Activated naive CD8-positive, alpha-beta T cell treated with anti-CD3 and anti-CD28 coated beads, Interleukin-2, amount 50 U/mL, for 24 hours (primary cell): Measurements from ENCODE around the gene AEN.
"Not testable (repeated sequence)": the region's sequence is repeated elsewhere in the genome, so short reads cannot be mapped to it uniquely, and the experiment has no call there.

Experiments used
- ATAC-seq: fragments of 150-1000 bp; cut with Tn5 transposase; one replicate; pipeline ENCODE4 v1.10.0; 2021
- DNase-seq: peaks from one replicate; pipeline ENCODE4 v3.0.0; 2021
- H3K27ac Mint-ChIP-seq: one replicate; pipeline ENCODE4 v1.8.0; 2021; ENCODE audit warnings: mild to moderate bottlenecking, mixed read lengths
- H3K27me3 Mint-ChIP-seq: one replicate; pipeline ENCODE4 v1.8.0; 2021; ENCODE audit warnings: mixed read lengths
- H3K36me3 Mint-ChIP-seq: one replicate; pipeline ENCODE4 v1.8.0; 2021; ENCODE audit warnings: low read depth, mixed read lengths
- H3K4me1 Mint-ChIP-seq: one replicate; pipeline ENCODE4 v1.8.0; 2021; ENCODE audit warnings: mixed read lengths
- H3K4me3 Mint-ChIP-seq: one replicate; pipeline ENCODE4 v1.8.0; 2021; ENCODE audit warnings: mild to moderate bottlenecking, moderate library complexity, mixed read lengths
- H3K9me3 Mint-ChIP-seq: one replicate; pipeline ENCODE4 v1.8.0; 2021; ENCODE audit warnings: mixed read lengths

AEN gene

GRCh38 chr15:88634449-88634848, 13.3 kb downstream of the AEN start:
- DNase-seq (no peak), ATAC-seq (no peak)
- H3K27ac Mint-ChIP-seq: peak overlapping the region; percentile 65
- no peak overlapping the region for H3K4me3 Mint-ChIP-seq
- no peaks in the 10 kb centered on the region for H3K27me3 Mint-ChIP-seq
- peaks cover 64% of the 10 kb centered on the region for H3K36me3 Mint-ChIP-seq
- H3K4me1 Mint-ChIP-seq: peaks cover 89% of the 10 kb centered on the region
- no peaks in the 10 kb centered on the region for H3K9me3 Mint-ChIP-seq

- Mint-ChIP-seq H3K27me3 (no peaks in the 10 kb centered on the region), H3K4me1 (peaks cover 91% of the 10 kb centered on the region), H3K4me3 (peak overlapping the region; percentile 48), H3K9me3 (no peaks in the 10 kb centered on the region), H3K27ac (peak overlapping the region; percentile 98), H3K36me3 (peaks cover 61% of the 10 kb centered on the region)
- ATAC-seq (peak; percentile 33), DNase-seq (no peak)
These were observed 14.2 kb downstream of the AEN start for GRCh38 chr15:88635318-88635717.

GRCh38 chr15:88636050-88636449, 14.9 kb downstream of the AEN start:
- Mint-ChIP-seq H3K4me1 (peaks cover 90% of the 10 kb centered on the region), H3K9me3 (no peaks in the 10 kb centered on the region), H3K27me3 (no peaks in the 10 kb centered on the region), H3K27ac (peak overlapping the region; percentile 98), H3K4me3 (peak overlapping the region; percentile 48), H3K36me3 (peaks cover 58% of the 10 kb centered on the region)
- peak; percentile 56 for DNase-seq
- ATAC-seq: no peak

GRCh38 chr15:88636654-88637053, 15.5 kb downstream of the AEN start:
- H3K36me3 Mint-ChIP-seq: peaks cover 57% of the 10 kb centered on the region

DNA sequence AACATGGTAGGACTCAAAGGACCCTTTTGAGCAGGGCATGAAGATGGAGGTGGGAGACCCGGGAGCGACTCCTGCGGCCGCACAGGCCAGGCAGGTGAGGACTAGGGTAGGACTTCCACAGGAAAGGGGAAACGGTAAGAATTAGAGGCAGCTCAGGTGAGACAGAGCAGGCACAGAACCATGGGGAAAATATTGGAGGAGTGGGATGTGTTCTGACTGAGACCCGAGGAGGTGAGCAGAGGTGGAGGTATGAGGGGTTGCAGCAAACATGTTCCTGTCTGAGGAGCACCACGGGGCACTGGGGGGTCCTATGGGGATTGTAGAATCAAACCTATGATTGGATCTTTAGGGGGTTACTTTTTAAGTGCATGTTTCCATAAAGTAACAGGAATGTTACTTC, 16.3 kb downstream of the AEN start:
- Mint-ChIP-seq H3K27ac (peak overlapping the region; percentile 98), H3K36me3 (peaks cover 54% of the 10 kb centered on the region), H3K4me1 (peaks cover 91% of the 10 kb centered on the region), H3K9me3 (no peaks in the 10 kb centered on the region), H3K4me3 (peak overlapping the region; percentile 88), H3K27me3 (no peaks in the 10 kb centered on the region)
- no peak for DNase-seq
- ATAC-seq: no peak

More at GRCh38 chr15:88636654-88637053, 15.5 kb downstream of the AEN start:
- no peaks in the 10 kb centered on the region for H3K9me3 Mint-ChIP-seq
- peak overlapping the region; percentile 98 for H3K27ac Mint-ChIP-seq
- peaks cover 89% of the 10 kb centered on the region for H3K4me1 Mint-ChIP-seq
- DNase-seq (no peak), ATAC-seq (no peak)
- H3K4me3 Mint-ChIP-seq: no peak overlapping the region
- H3K27me3 Mint-ChIP-seq: no peaks in the 10 kb centered on the region

DNA sequence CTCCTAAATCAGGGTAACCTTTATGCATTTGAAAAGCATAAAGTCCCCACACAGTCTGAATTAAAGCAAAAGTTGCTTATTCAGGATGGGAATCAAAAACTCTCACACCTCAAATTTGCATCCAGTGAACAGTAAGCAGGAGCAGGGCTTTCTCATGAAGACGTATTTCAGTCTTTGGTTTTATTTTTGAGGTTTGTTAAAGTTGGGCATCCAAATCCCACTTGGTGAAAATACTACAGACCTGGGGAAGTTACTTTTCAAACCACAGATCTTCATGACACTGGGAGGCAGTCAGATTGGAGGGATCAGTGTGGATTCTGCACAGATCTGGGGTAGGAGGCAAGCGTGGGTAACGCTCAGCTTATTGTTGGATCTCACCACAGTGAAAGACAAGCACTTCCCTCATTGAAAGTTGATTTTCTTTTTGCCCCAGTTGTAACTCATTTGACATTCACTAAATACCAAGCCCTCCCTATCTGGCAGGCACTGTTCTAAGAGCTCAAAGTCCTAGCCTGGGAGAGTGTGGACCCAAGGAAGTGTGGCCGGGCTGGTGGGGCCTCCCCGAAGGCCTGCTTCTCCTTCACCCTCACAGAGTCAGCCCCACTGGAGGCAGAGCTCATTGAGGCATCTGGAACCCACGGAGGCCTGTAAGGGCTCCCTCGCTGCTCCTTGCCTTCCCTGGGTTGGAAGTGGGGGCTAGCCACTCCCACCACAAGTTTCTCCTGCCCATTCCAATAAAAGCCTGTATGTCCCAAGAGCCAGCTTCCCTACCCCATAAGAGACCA, 16.9 kb downstream of the AEN start:
- peaks cover 91% of the 10 kb centered on the region for H3K4me1 Mint-ChIP-seq
- peaks cover 53% of the 10 kb centered on the region for H3K36me3 Mint-ChIP-seq
- peak overlapping the region; percentile 88 for H3K4me3 Mint-ChIP-seq
- peak overlapping the region; percentile 98 for H3K27ac Mint-ChIP-seq
- no peaks in the 10 kb centered on the region for H3K27me3 Mint-ChIP-seq
- no peaks in the 10 kb centered on the region for H3K9me3 Mint-ChIP-seq
- no peak for DNase-seq
- ATAC-seq: peak; percentile 3

GRCh38 chr15:88638626-88639372, 17.7 kb downstream of the AEN start, which contains the start of gene ISG20:
Gene ISG20 (plus strand): TSS chr15:88639016. CDS start chr15:88639367, 351 bp downstream.
- H3K4me3 Mint-ChIP-seq: peak within 1 kb of the TSS; percentile 88
- no peaks in the 10 kb centered on the region for H3K9me3 Mint-ChIP-seq
- peak within 1 kb of the TSS; percentile 98 for H3K27ac Mint-ChIP-seq
- H3K36me3 Mint-ChIP-seq: peaks cover 49% of the 10 kb centered on the region
- H3K4me1 Mint-ChIP-seq: peaks cover 89% of the 10 kb centered on the region
- DNase-seq: peak; percentile 93
- no peaks in the 10 kb centered on the region for H3K27me3 Mint-ChIP-seq
- peak; percentile 86 for ATAC-seq

DNA sequence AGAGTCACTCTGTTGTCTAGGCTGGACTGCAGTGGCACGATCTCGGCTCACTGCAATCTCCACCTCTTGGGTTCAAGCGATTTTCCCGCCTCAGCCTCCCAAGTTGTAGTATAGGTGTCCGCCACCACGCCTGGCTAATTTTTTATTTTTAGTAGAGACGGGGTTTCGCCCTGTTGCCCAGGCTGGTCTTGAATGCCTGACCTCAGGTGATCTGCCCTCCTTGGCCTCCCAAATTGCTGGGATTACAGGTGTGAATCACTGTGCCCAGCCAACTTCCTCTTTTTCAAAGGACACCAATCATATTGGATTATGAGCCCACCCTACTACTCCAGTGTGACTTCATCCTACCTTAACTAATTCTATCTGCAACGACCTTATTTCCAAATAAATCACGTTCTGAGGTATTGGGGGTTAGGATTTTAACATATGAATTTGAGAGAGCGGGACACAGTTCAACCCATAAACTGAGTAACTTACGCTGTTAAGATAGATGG, 20.9 kb downstream of the AEN start:
- H3K4me3 Mint-ChIP-seq: peak overlapping the region; percentile 4
- H3K9me3 Mint-ChIP-seq: no peaks in the 10 kb centered on the region
- H3K36me3 Mint-ChIP-seq: peaks cover 40% of the 10 kb centered on the region
- H3K27ac Mint-ChIP-seq: peak overlapping the region; percentile 53
- no peak for ATAC-seq
- DNase-seq: no peak
- H3K4me1 Mint-ChIP-seq: peaks cover 77% of the 10 kb centered on the region
- H3K27me3 Mint-ChIP-seq: no peaks in the 10 kb centered on the region

DNA sequence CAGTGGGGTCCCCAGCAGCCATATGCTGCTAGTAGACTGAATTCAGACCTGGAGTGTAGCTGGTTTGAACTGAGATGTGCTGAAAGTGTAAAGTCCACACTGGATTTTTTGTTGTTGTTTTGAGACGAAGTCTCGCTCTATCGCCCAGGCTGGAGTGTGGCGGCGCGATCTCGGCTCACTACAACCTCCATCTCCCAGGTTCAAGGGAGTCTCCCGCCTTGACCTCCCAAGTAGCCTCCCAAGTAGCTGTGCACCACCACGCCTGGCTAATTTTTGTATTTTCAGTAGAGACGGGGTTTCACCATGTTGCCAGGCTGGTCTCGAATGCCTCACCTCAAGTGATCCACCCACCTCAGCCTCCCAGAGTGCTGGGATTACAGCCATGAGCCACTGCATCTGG, 21.4 kb downstream of the AEN start:
- Mint-ChIP-seq H3K4me1 (peaks cover 77% of the 10 kb centered on the region), H3K4me3 (peak overlapping the region; percentile 4), H3K27ac (peak overlapping the region; percentile 53), H3K36me3 (peaks cover 36% of the 10 kb centered on the region)
- not testable (repeated sequence) for ATAC-seq, DNase-seq, H3K27me3 Mint-ChIP-seq, H3K9me3 Mint-ChIP-seq

- Mint-ChIP-seq H3K36me3 (peaks cover 46% of the 10 kb centered on the region), H3K4me1 (peaks cover 78% of the 10 kb centered on the region), H3K4me3 (no peak overlapping the region), H3K27me3 (no peaks in the 10 kb centered on the region), H3K27ac (no peak overlapping the region), H3K9me3 (no peaks in the 10 kb centered on the region)
- ATAC-seq (no peak), DNase-seq (peak; percentile 0)
These were observed 23.6 kb downstream of the AEN start for GRCh38 chr15:88644741-88645140.

GRCh38 chr15:88645171-88646087, 24.3 kb downstream of the AEN start:
- ATAC-seq: no peak
- peak; percentile 1 for DNase-seq
- no peaks in the 10 kb centered on the region for H3K27me3 Mint-ChIP-seq
- no peaks in the 10 kb centered on the region for H3K9me3 Mint-ChIP-seq
- peaks cover 40% of the 10 kb centered on the region for H3K36me3 Mint-ChIP-seq
- H3K27ac Mint-ChIP-seq: peak overlapping the region; percentile 2
- no peak overlapping the region for H3K4me3 Mint-ChIP-seq
- peaks cover 78% of the 10 kb centered on the region for H3K4me1 Mint-ChIP-seq

- peak overlapping the region; percentile 2 for H3K27ac Mint-ChIP-seq
- H3K36me3 Mint-ChIP-seq: peaks cover 41% of the 10 kb centered on the region
- DNase-seq (no peak), ATAC-seq (no peak)
- H3K4me1 Mint-ChIP-seq: peaks cover 78% of the 10 kb centered on the region
- no peak overlapping the region for H3K4me3 Mint-ChIP-seq
- H3K9me3 Mint-ChIP-seq: no peaks in the 10 kb centered on the region
- no peaks in the 10 kb centered on the region for H3K27me3 Mint-ChIP-seq
These were observed 24.9 kb downstream of the AEN start for GRCh38 chr15:88646088-88646405.

- ATAC-seq: no peak
- no peaks in the 10 kb centered on the region for H3K27me3 Mint-ChIP-seq
- H3K36me3 Mint-ChIP-seq: peaks cover 37% of the 10 kb centered on the region
- peak overlapping the region; percentile 96 for H3K27ac Mint-ChIP-seq
- H3K4me1 Mint-ChIP-seq: peaks cover 80% of the 10 kb centered on the region
- no peak for DNase-seq
- H3K4me3 Mint-ChIP-seq: no peak overlapping the region
- no peaks in the 10 kb centered on the region for H3K9me3 Mint-ChIP-seq
These were observed 25.8 kb downstream of the AEN start for GRCh38 chr15:88646951-88647350.
